GM06990 (cell line): Measurements from ENCODE around the gene TOM1L2.

Source experiments
- DNase-seq: peaks from one replicate; pipeline ENCODE4 v3.0.0-alpha.2; 2011; ENCODE audit not compliant: insufficient read length; ENCODE audit errors: extremely low read depth
- H3K27me3 ChIP-seq: replicated peaks from 2 replicates; pipeline ENCODE4 v1.6.0; 2011; ENCODE audit warnings: low read length; ENCODE audit not compliant: control insufficient read depth, insufficient read depth
- H3K36me3 ChIP-seq: 2 replicates; pipeline ENCODE4 v1.5.1; 2011; ENCODE audit warnings: low read length; ENCODE audit not compliant: control insufficient read depth, insufficient read depth
- H3K4me3 ChIP-seq: replicated peaks from 2 replicates; pipeline ENCODE4 v1.5.1; 2011; ENCODE audit warnings: low read depth, mild to moderate bottlenecking, control low read depth, low read length
- TF ChIP-seq, protein P1 (sequence below): IDR thresholded peaks from 2 replicates; pipeline ENCODE4 v1.5.1; 2011; ENCODE audit warnings: low read length, control low read depth, mild to moderate bottlenecking, inconsistent platforms; ENCODE audit not compliant: insufficient read depth, poor library complexity, severe bottlenecking

The TOM1L2 gene

DNA sequence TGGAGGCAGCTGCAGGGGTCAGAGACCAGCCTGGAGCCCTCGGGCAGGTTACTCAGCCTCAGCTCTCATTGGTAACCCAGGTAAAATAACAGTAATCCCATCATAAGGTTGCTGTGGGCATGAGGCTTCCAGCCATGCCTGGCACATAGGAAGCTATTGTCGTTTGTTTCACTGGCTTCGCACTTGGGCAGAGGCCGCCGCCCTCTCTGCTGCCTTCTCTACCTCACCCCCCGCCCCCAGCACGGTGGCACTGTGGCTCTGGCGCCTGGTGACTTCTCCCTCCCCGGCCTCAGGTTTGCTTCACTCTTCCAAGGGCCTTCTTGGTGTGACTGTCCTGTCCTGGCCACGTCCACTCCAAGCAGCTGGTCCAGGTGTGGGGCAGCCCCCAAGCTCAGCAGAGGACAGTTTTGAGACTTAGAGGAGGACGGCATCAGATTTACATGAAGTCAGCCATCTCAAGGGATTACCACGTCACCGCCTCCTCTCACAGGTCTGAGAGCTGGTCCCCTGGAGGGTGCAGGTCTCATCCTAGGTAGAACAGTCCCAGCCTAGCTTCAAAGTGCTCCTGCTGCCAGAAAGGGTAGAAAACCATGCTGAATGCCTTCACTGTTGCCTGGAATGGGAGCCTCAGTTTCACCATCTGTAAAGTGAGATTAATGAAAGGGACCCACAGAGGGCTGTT lies 170.3 kb downstream of the TOM1L2 start:
- H3K36me3 ChIP-seq, result peaks cover 17% of the 10 kb centered on the region
- H3K4me3 ChIP-seq, result no peak overlapping the region
- no peaks in the 10 kb centered on the region for H3K27me3 ChIP-seq
- TF ChIP-seq, protein P1, sequence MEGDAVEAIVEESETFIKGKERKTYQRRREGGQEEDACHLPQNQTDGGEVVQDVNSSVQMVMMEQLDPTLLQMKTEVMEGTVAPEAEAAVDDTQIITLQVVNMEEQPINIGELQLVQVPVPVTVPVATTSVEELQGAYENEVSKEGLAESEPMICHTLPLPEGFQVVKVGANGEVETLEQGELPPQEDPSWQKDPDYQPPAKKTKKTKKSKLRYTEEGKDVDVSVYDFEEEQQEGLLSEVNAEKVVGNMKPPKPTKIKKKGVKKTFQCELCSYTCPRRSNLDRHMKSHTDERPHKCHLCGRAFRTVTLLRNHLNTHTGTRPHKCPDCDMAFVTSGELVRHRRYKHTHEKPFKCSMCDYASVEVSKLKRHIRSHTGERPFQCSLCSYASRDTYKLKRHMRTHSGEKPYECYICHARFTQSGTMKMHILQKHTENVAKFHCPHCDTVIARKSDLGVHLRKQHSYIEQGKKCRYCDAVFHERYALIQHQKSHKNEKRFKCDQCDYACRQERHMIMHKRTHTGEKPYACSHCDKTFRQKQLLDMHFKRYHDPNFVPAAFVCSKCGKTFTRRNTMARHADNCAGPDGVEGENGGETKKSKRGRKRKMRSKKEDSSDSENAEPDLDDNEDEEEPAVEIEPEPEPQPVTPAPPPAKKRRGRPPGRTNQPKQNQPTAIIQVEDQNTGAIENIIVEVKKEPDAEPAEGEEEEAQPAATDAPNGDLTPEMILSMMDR, result no peak
- no peak for DNase-seq

DNA sequence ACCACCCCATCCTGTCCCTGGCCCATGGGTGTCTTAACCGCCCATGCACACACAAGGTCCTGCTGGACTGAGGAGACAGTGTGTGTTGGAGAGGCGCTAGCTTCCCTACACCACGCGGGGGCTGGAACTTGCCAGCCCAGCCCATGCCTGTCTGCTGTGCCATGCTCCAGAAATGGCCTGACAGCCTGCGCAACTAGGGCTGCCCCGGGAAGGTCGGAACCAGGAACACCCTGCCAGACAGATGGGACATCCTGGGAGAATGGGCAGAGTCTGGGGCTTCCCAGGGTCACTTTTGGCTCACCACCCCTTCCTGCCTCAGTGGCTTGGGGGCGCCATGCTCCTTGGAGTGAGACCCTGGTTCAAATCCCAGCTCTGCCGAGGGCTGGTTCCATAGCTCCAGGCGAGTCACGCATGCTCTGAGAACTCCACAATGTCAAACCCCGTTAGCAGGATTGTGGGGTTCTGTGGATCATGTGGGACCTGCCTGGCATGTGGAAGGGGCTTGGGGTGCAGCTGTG lies 171.6 kb downstream of the TOM1L2 start:
- Histone ChIP-seq H3K4me3 (no peak overlapping the region), H3K36me3 (peaks cover 19% of the 10 kb centered on the region), H3K27me3 (no peaks in the 10 kb centered on the region)
- TF ChIP-seq, protein P1, result no peak
- DNase-seq, result no peak

DNA sequence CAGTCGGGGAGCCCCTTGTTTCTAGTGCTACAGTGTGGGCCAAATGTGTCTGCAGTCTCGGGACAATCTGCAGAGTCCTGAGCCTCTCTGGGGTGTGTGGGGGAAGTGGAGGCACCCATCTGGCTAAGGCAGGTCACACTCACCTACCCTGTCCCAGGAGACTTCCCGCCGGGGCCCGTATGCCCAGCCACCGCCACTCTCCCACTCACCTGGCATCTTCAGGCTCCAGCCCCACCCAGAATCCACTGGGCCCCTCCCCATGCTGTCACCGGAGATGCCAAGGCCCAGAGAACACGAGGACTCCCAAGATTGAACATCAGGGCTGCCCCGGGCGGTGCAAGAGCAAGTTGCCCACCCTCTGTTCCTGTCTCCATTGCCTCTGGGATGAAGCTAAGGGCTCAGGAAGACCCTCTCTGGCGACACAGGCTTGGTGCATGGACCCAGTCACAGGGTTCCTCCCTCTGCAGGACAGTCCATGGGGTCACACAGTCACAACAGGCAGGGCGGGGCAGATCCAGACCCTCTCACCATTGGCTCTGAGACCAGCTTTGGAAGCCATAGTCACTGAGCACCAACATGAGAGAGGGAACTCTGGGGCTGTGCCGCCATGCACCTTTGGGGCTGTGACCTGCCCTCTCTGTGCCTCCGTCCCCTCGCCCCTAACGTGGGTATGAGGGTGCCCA lies 173.5 kb downstream of the TOM1L2 start:
- H3K27me3 ChIP-seq, result no peaks in the 10 kb centered on the region
- TF ChIP-seq, protein P1, result no peak
- DNase-seq, result no peak
- no peak overlapping the region for H3K4me3 ChIP-seq
- H3K36me3 ChIP-seq, result peaks cover 24% of the 10 kb centered on the region

DNA sequence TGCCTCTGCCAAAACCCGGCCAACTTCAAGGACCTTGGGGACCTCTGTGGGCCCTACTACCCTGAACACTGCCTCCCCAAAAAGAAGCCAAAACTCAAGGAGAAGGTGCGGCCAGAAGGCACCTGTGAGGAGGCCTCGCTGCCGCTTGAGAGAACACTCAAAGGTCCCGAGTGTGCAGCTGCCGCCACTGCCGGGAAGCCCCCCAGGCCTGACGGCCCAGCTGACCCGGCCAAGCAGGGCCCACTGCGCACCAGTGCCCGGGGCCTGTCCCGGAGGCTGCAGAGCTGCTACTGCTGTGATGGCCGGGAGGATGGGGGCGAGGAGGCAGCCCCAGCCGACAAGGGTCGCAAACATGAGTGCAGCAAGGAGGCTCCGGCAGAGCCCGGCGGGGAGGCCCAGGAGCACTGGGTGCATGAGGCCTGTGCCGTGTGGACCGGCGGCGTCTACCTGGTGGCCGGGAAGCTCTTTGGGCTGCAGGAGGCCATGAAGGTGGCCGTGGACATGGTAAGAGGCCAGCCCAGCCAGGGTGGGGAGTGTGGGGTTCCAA lies 174.1 kb downstream of the TOM1L2 start:
- no peak overlapping the region for H3K4me3 ChIP-seq
- H3K36me3 ChIP-seq, result peaks cover 24% of the 10 kb centered on the region
- TF ChIP-seq, protein P1, result no peak
- DNase-seq, result no peak
- H3K27me3 ChIP-seq, result no peaks in the 10 kb centered on the region

DNA sequence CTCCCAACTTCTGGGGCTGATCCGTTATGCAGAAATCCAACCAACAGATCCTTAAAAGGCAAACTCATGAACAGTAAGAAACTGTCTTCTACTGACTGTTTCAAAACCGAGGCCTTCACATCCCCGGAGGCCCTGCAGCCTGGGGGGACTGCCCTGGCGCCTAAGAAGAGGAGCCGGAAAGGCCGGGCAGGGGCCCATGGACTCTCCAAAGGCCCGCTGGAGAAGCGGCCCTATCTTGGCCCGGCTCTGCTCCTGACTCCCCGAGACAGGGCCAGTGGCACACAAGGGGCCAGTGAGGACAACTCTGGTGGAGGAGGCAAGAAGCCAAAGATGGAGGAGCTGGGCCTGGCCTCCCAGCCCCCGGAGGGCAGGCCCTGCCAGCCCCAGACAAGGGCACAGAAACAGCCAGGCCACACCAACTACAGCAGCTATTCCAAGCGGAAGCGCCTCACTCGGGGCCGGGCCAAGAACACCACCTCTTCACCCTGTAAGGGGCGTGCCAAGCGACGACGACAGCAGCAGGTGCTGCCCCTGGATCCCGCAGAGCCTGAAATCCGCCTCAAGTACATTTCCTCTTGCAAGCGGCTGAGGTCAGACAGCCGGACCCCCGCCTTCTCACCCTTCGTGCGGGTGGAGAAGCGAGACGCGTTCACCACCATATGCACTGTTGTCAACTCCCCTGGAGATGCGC lies 174.9 kb downstream of the TOM1L2 start:
- no peak for DNase-seq
- TF ChIP-seq, protein P1, result no peak
- H3K36me3 ChIP-seq, result peaks cover 24% of the 10 kb centered on the region
- no peak overlapping the region for H3K4me3 ChIP-seq
- H3K27me3 ChIP-seq, result no peaks in the 10 kb centered on the region
